ENCODE results near the gene ROCK2.

Gene ROCK2

GRCh38 chr2:11356764-11357163 lies 12.3 kb upstream of the ROCK2 start:
- DNase-seq, result no peak
- TF ChIP-seq GATA1 (IDR thresholded peaks at IDR 0.05; ENCODE audit: low read depth, low read length) (no peak), POLR2A (IDR thresholded peaks at IDR 0.05; ENCODE audit: low read length) (no peak)

GRCh38 chr2:11355194-11356053 lies 11.0 kb upstream of the ROCK2 start:
- TF ChIP-seq POLR2A (IDR thresholded peaks at IDR 0.05; ENCODE audit: low read length) (no peak), GATA1 (IDR thresholded peaks at IDR 0.05; ENCODE audit: low read depth, low read length) (no peak)
- no peak for DNase-seq

GRCh38 chr2:11354363-11355154 lies 10.1 kb upstream of the ROCK2 start:
- DNase-seq, result no peak

GRCh38 chr2:11352781-11353537 lies 8.5 kb upstream of the ROCK2 start:
- no peak for TF ChIP-seq POLR2A (IDR thresholded peaks at IDR 0.05; ENCODE audit: low read length)
- no peak for TF ChIP-seq GATA1 (IDR thresholded peaks at IDR 0.05; ENCODE audit: low read depth, low read length)
- no peak for DNase-seq

More at GRCh38 chr2:11354363-11355154, 10.1 kb upstream of the ROCK2 start:
- TF ChIP-seq POLR2A (IDR thresholded peaks at IDR 0.05; ENCODE audit: low read length) (no peak), GATA1 (IDR thresholded peaks at IDR 0.05; ENCODE audit: low read depth, low read length) (no peak)

- TF ChIP-seq POLR2A (IDR thresholded peaks at IDR 0.05; ENCODE audit: low read length) (no peak), GATA1 (IDR thresholded peaks at IDR 0.05; ENCODE audit: low read depth, low read length) (no peak)
- no peak for DNase-seq
These were observed 3.8 kb upstream of the ROCK2 start for GRCh38 chr2:11348209-11348749.

- no peak for TF ChIP-seq GATA1 (IDR thresholded peaks at IDR 0.05; ENCODE audit: low read depth, low read length)
- TF ChIP-seq POLR2A (IDR thresholded peaks at IDR 0.05; ENCODE audit: low read length), result no peak
- DNase-seq, result no peak
These were observed 3.0 kb upstream of the ROCK2 start for GRCh38 chr2:11347403-11347959.

- TF ChIP-seq POLR2A (IDR thresholded peaks at IDR 0.05; ENCODE audit: low read length), result no peak
- TF ChIP-seq GATA1 (IDR thresholded peaks at IDR 0.05; ENCODE audit: low read depth, low read length), result no peak
- peak; percentile 25 to 32 for DNase-seq
These were observed 1.6 kb upstream of the ROCK2 start for GRCh38 chr2:11346023-11346482.

- no peak for TF ChIP-seq GATA1 (IDR thresholded peaks at IDR 0.05; ENCODE audit: low read depth, low read length)
- TF ChIP-seq POLR2A (IDR thresholded peaks at IDR 0.05; ENCODE audit: low read length), result peak; percentile 1
- peak; percentile 78 to 82 for DNase-seq
These were observed 681 bp upstream of the ROCK2 start for GRCh38 chr2:11344956-11345677.

- peak; percentile 47 to 58 for DNase-seq
- TF ChIP-seq POLR2A (IDR thresholded peaks at IDR 0.05; ENCODE audit: low read length), result no peak
- no peak for TF ChIP-seq GATA1 (IDR thresholded peaks at IDR 0.05; ENCODE audit: low read depth, low read length)
These were observed 640 bp downstream of the ROCK2 start for GRCh38 chr2:11343650-11344341.

GRCh38 chr2:11343368-11343649 lies 1.1 kb downstream of the ROCK2 start:
- no peak for DNase-seq
- TF ChIP-seq GATA1 (IDR thresholded peaks at IDR 0.05; ENCODE audit: low read depth, low read length), result no peak
- TF ChIP-seq POLR2A (IDR thresholded peaks at IDR 0.05; ENCODE audit: low read length), result no peak

- peak; percentile 19 to 38 for DNase-seq
- TF ChIP-seq POLR2A (IDR thresholded peaks at IDR 0.05; ENCODE audit: low read length) (no peak), GATA1 (IDR thresholded peaks at IDR 0.05; ENCODE audit: low read depth, low read length) (no peak)
These were observed 1.7 kb downstream of the ROCK2 start for GRCh38 chr2:11342551-11343367.
